ENCODE measurements around the gene SRGAP1.

DNA sequence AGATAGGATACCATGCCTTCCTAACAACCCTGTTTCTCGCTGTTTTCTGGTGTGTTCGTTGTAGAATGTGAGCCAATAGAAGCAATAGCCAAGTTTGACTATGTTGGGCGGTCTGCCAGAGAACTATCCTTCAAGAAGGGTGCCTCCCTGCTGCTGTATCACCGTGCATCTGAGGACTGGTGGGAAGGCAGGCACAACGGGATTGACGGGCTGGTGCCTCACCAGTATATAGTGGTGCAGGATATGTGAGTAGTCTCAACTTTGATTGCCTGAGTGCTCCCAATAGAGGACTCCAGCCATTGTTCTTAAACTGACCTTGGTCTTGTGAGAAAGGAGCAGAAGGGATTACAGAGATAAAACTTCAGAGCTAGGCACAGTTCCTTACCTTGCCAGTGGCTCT lies 281.4 kb downstream of the SRGAP1 start:
- TF ChIP-seq POLR2A (IDR thresholded peaks at IDR 0.05; ENCODE audit: low read depth, low read length) (no peak), TAF1 (IDR thresholded peaks at IDR 0.05; ENCODE audit: borderline replicate concordance, low read depth, low read length) (no peak)
